A549 (cell line): ENCODE data around the gene BST1.

Experiments used
- CHD2 ChIP-seq: fragments of 150-350 bp; IDR thresholded peaks from 2 replicates; pipeline ENCODE4 v1.6.1; 2014; ENCODE audit warnings: low read length; ENCODE audit not compliant: partially characterized antibody
- CTCF ChIP-seq: fragments of >200 bp; sonication (Bioruptor Twin); formaldehyde crosslinking; IDR thresholded peaks from 3 replicates; pipeline ENCODE4 v1.5.1; 2016
- FOSL2 ChIP-seq, 2 experiments: fragments of 450-650 bp in 1 of 2; fragments of >200 bp in 1 of 2; sonication (Bioruptor Twin) in 1 of 2; formaldehyde crosslinking; IDR thresholded peaks; 2 replicates each; pipeline versions ENCODE4 v1.5.0 to v1.6.1; 2016 to 2020; ENCODE audit warnings: mild to moderate bottlenecking in 1 of 2, moderate library complexity in 1 of 2
- HDAC2 ChIP-seq: fragments of 200-600 bp; sonication (generic); IDR thresholded peaks from 2 replicates; pipeline ENCODE4 v1.6.1; 2016
- JUNB ChIP-seq: fragments of >200 bp; sonication (Bioruptor Twin); formaldehyde crosslinking; IDR thresholded peaks from 2 replicates; pipeline ENCODE4 v1.6.1; 2016
- POLR2A ChIP-seq: IDR thresholded peaks from 2 replicates; pipeline ENCODE4 v1.6.1; 2012; ENCODE audit warnings: mild to moderate bottlenecking, low read length
- RCOR1 ChIP-seq: fragments of 150-350 bp; IDR thresholded peaks from 2 replicates; pipeline ENCODE4 v1.6.1; 2014; ENCODE audit warnings: antibody characterized with exemption, low read length, low read depth
- SREBF2 ChIP-seq: fragments of 450-650 bp; IDR thresholded peaks from 2 replicates; pipeline ENCODE4 v1.6.1; 2014; ENCODE audit warnings: mild to moderate bottlenecking, moderate library complexity
- ZSCAN20 ChIP-seq: fragments of 250-450 bp; sonication (Bioruptor Pico); IDR thresholded peaks from 2 replicates; pipeline ENCODE4 v1.8.0; 2022; ENCODE audit warnings: mild to moderate bottlenecking, moderate library complexity

GRCh38 chr4:15716115-15716514 lies 13.2 kb downstream of the BST1 start:
- TF ChIP-seq RCOR1, result no peak
- TF ChIP-seq FOSL2 (IDR thresholded peaks at IDR 0.05), result no peak
- no peak for TF ChIP-seq FOSL2 (CRISPR knock-in tag; IDR thresholded peaks at IDR 0.05)
- TF ChIP-seq CTCF, result no peak
- TF ChIP-seq HDAC2, result no peak
- no peak for TF ChIP-seq SREBF2
- no peak for TF ChIP-seq CHD2
- TF ChIP-seq ZSCAN20, result no peak
- TF ChIP-seq POLR2A, result no peak
- TF ChIP-seq JUNB, result no peak
